Left renal pelvis (tissue), 4 donors: ENCODE measurements around the gene BLOC1S3. TPM values are rescaled to one million over a fixed set of nuclear protein-coding genes. Genes with fewer than 3 reads are reported as not detected.

Experiments
- DNase-seq, 4 donors: peaks; one replicate each; pipeline ENCODE4 v3.0.0-alpha.2; 2013; ENCODE audit warnings: low read depth in 4 of 4, low spot score in 3 of 4
- polyA plus RNA-seq, 4 donors: library from polyadenylated mRNA; unstranded; fragments of 120-200 nt; gene quantifications; one replicate each; pipeline ENCODE4 v1.2.1, GENCODE V29; 2013; ENCODE audit not compliant: insufficient read length in 4 of 4

BLOC1S3 gene
- polyA plus RNA-seq, 4 donors, result 6.7 to 10.1 (median 9.2) TPM

GRCh38 chr19:45145270-45146189, 33.1 kb upstream of the BLOC1S3 start:
- no peak for DNase-seq

GRCh38 chr19:45146251-45146650, 32.3 kb upstream of the BLOC1S3 start:
- DNase-seq, result no peak

GRCh38 chr19:45146741-45147205, 31.8 kb upstream of the BLOC1S3 start:
- no peak for DNase-seq

- no peak for DNase-seq
These were observed 30.5 kb upstream of the BLOC1S3 start for GRCh38 chr19:45147835-45148676.

- DNase-seq, result no peak
These were observed 29.5 kb upstream of the BLOC1S3 start for GRCh38 chr19:45149129-45149528.

GRCh38 chr19:45150180-45150579, 28.4 kb upstream of the BLOC1S3 start:
- DNase-seq, result no peak

GRCh38 chr19:45150751-45151281, 27.8 kb upstream of the BLOC1S3 start:
- no peak for DNase-seq

- no peak for DNase-seq
These were observed 27.3 kb upstream of the BLOC1S3 start for GRCh38 chr19:45151320-45151719.

GRCh38 chr19:45151821-45152503, 26.6 kb upstream of the BLOC1S3 start:
- no peak for DNase-seq

GRCh38 chr19:45152504-45153338, 25.9 kb upstream of the BLOC1S3 start:
- no peak for DNase-seq

- no peak for DNase-seq
These were observed 25.1 kb upstream of the BLOC1S3 start for GRCh38 chr19:45153339-45154063.

- no peak for DNase-seq
These were observed 24.3 kb upstream of the BLOC1S3 start for GRCh38 chr19:45154064-45154827.

GRCh38 chr19:45156011-45156630, 22.5 kb upstream of the BLOC1S3 start:
- no peak for DNase-seq

- DNase-seq, result no peak
These were observed 21.8 kb upstream of the BLOC1S3 start for GRCh38 chr19:45156751-45157150.

- DNase-seq, result no peak
These were observed 19.9 kb upstream of the BLOC1S3 start for GRCh38 chr19:45158503-45159209.

GRCh38 chr19:45159210-45159970, 19.2 kb upstream of the BLOC1S3 start:
- no peak for DNase-seq

- no peak for DNase-seq
These were observed 18.6 kb upstream of the BLOC1S3 start for GRCh38 chr19:45159971-45160324.
